Loucy (cell line): Measurements from ENCODE around the gene RCAN1.

Experiments used
- H2AFZ ChIP-seq: fragments of 200-600 bp; sonication (generic); 2 replicates; pipeline ENCODE4 v1.6.0; 2016; ENCODE audit warnings: antibody characterized with exemption, mild to moderate bottlenecking, low read length, moderate library complexity
- H3F3A ChIP-seq: fragments of 200-600 bp; 2 replicates; pipeline ENCODE4 v1.6.0; 2016; ENCODE audit warnings: antibody characterized with exemption, low read depth, mild to moderate bottlenecking
- H3K27me3 ChIP-seq: fragments of 200-600 bp; sonication (generic); 2 replicates; pipeline ENCODE4 v1.6.1; 2014; ENCODE audit warnings: low read length, mild to moderate bottlenecking; ENCODE audit not compliant: insufficient read depth, poor library complexity, severe bottlenecking
- H3K36me3 ChIP-seq: fragments of 200-600 bp; sonication (generic); 2 replicates; pipeline ENCODE4 v1.6.1; 2016; ENCODE audit warnings: low read length; ENCODE audit not compliant: insufficient read depth
- H3K4me1 ChIP-seq: fragments of 200-600 bp; sonication (generic); 2 replicates; pipeline ENCODE4 v1.5.1; 2014; ENCODE audit warnings: low read length, mild to moderate bottlenecking; ENCODE audit not compliant: insufficient read depth, poor library complexity, severe bottlenecking
- H3K4me2 ChIP-seq: fragments of 200-600 bp; sonication (generic); 2 replicates; pipeline ENCODE4 v1.6.0; 2014; ENCODE audit warnings: antibody characterized with exemption, low read length, low read depth, mild to moderate bottlenecking; ENCODE audit not compliant: poor library complexity, severe bottlenecking
- H3K4me3 ChIP-seq: fragments of 200-600 bp; sonication (generic); 2 replicates; pipeline ENCODE4 v1.5.1; 2014; ENCODE audit warnings: low read length, mild to moderate bottlenecking, mixed read lengths; ENCODE audit not compliant: poor library complexity, severe bottlenecking
- H3K79me2 ChIP-seq: fragments of 200-600 bp; sonication (generic); 2 replicates; pipeline ENCODE4 v1.6.1; 2014; ENCODE audit warnings: low read length; ENCODE audit not compliant: insufficient read depth
- H3K9ac ChIP-seq: fragments of 200-600 bp; sonication (generic); 2 replicates; pipeline ENCODE4 v1.6.0; 2014; ENCODE audit warnings: mild to moderate bottlenecking, low read depth, low read length, moderate library complexity; ENCODE audit not compliant: poor library complexity, severe bottlenecking
- H3K9me2 ChIP-seq: fragments of 200-600 bp; sonication (generic); replicated peaks from 2 replicates; pipeline ENCODE4 v1.6.1; 2016; ENCODE audit warnings: low read depth, low read length, mixed read lengths
- H3K9me3 ChIP-seq: fragments of 200-600 bp; sonication (generic); 2 replicates; pipeline ENCODE4 v1.6.1; 2014; ENCODE audit warnings: mild to moderate bottlenecking, antibody characterized with exemption, low read length, low read depth; ENCODE audit not compliant: insufficient read depth
- H4K20me1 ChIP-seq: fragments of 200-600 bp; sonication (generic); 2 replicates; pipeline ENCODE4 v1.6.0; 2014; ENCODE audit warnings: antibody characterized with exemption, low read length, mild to moderate bottlenecking; ENCODE audit not compliant: insufficient read depth, poor library complexity, severe bottlenecking
- EZH2phosphoT487 ChIP-seq: fragments of 200-600 bp; IDR thresholded peaks from 2 replicates; pipeline ENCODE4 v1.6.1; 2018; ENCODE audit warnings: antibody characterized with exemption, mild to moderate bottlenecking, moderate library complexity, borderline replicate concordance
- TF ChIP-seq, protein P1 (sequence below): fragments of 200-600 bp; sonication (generic); conservative IDR thresholded peaks from 2 replicates; pipeline ENCODE4 v1.5.1; 2014; ENCODE audit warnings: mild to moderate bottlenecking, antibody characterized with exemption, low read length

Gene RCAN1

DNA sequence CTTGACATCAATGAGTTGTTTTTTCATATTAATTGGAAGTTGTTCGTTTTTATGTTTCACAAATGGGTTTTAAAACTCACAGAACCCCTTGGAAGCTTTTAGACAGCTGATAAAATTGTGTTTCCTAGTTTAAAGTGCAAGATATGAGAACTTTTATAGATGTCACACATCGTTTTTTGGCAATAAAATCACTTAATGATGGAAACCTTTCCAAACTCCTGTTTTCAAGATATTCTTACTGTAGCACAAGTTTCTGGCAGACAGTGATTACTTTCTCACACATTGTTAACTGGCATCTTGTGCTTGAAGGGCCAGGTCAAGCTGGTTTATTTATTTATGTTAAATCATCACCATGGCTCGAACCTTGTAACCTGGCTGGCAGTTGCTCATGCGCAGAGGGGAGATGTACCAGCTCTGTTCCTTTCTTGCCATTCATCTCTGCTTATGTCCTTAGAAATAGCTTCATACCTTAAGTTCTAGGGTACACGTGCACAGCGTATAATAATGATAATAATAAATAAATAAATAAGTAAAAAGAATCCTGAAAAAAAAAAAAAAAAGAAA lies 10.2 kb upstream of the RCAN1 start:
- no peaks in the 10 kb centered on the region for H3K27me3 ChIP-seq
- no peaks in the 10 kb centered on the region for H3K9me2 ChIP-seq
- H4K20me1 ChIP-seq: no peaks in the 10 kb centered on the region
- no peak overlapping the region for H3K4me3 ChIP-seq
- no peak for TF ChIP-seq EZH2phosphoT487
- TF ChIP-seq, protein P1, sequence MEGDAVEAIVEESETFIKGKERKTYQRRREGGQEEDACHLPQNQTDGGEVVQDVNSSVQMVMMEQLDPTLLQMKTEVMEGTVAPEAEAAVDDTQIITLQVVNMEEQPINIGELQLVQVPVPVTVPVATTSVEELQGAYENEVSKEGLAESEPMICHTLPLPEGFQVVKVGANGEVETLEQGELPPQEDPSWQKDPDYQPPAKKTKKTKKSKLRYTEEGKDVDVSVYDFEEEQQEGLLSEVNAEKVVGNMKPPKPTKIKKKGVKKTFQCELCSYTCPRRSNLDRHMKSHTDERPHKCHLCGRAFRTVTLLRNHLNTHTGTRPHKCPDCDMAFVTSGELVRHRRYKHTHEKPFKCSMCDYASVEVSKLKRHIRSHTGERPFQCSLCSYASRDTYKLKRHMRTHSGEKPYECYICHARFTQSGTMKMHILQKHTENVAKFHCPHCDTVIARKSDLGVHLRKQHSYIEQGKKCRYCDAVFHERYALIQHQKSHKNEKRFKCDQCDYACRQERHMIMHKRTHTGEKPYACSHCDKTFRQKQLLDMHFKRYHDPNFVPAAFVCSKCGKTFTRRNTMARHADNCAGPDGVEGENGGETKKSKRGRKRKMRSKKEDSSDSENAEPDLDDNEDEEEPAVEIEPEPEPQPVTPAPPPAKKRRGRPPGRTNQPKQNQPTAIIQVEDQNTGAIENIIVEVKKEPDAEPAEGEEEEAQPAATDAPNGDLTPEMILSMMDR: no peak
- H2AFZ ChIP-seq: no peak overlapping the region
- H3F3A ChIP-seq: no peaks in the 10 kb centered on the region
- no peak overlapping the region for H3K9ac ChIP-seq
- H3K4me1 ChIP-seq: no peaks in the 10 kb centered on the region
- H3K9me3 ChIP-seq: no peaks in the 10 kb centered on the region
- no peaks in the 10 kb centered on the region for H3K79me2 ChIP-seq
- no peak overlapping the region for H3K4me2 ChIP-seq
- no peaks in the 10 kb centered on the region for H3K36me3 ChIP-seq

DNA sequence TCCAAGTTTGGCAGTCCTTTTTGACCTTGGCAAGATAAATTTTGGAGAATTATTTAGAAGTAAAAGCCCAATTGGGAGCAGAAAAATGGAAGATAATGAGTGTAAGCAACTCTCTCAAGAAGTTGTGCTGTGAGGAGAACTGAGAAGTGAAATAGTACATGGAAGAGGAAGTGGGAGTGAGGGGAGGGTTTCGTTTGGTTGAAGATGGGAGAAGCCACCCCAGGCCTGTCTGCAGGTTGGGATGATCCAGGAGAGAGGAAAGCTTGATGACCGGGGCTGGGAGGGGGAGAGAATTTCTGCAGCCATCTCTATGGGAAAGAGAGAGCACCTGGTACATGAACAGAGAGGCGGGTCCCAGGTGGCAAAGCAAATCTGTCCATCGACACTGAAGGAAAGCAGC lies 8.6 kb upstream of the RCAN1 start:
- Histone ChIP-seq H3K79me2 (no peaks in the 10 kb centered on the region), H3K27me3 (no peaks in the 10 kb centered on the region), H3K4me3 (no peak overlapping the region), H3K9me2 (no peaks in the 10 kb centered on the region), H3K36me3 (no peaks in the 10 kb centered on the region), H3K4me1 (peaks cover 4% of the 10 kb centered on the region), H3K4me2 (no peak overlapping the region), H3F3A (no peaks in the 10 kb centered on the region), H4K20me1 (no peaks in the 10 kb centered on the region), H3K9ac (no peak overlapping the region), H2AFZ (no peak overlapping the region), H3K9me3 (no peaks in the 10 kb centered on the region)
- TF ChIP-seq, protein P1: no peak

DNA sequence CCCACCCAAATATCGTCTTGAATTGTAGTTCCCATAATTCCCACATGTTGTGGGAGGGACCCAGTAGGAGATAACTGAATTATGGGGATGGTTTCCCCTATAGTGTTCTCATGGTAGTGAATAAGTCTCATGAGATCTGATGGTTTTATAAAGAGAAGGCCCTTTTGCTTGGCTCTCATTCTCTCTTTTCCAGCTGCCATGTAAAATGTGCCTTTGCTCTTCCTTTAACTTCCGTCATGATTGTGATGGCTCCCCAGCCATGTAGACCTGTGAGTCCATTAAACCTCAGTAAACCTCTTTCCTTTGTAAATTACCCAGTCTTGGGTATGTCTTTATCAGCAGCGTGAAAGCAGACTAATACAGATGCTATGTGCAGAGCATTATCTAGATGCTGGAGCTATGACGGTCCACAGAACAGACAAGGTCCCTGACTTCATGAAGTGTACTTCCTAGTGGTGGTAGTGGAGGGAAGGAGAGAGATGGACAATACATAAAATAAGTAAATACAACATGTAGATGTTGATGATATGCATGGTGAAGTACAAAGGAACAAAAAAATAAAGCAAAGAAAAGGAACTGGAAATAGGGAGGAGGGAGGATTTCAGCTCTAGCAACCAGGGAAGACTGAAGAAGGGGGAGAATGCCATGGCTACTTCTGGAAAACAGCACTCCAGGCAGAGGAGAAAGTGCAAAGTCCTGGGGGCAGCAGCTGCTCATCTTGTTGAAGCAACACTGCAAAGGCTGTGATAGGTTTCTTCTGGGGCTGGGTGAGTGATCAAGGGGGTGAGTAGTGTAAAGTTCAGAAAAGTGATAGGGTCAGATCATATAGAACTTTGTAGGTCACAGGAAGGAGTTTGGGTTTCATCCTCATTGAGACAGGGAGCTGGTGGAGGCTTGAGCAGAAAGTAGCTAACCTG lies 6.8 kb upstream of the RCAN1 start:
- Histone ChIP-seq H3K4me2 (no peak overlapping the region), H3K4me3 (no peak overlapping the region), H3K9me2 (no peaks in the 10 kb centered on the region), H3K79me2 (no peaks in the 10 kb centered on the region), H3K9me3 (no peaks in the 10 kb centered on the region), H3K4me1 (peaks cover 15% of the 10 kb centered on the region), H3K27me3 (no peaks in the 10 kb centered on the region), H3K9ac (no peak overlapping the region), H2AFZ (no peak overlapping the region), H3F3A (no peaks in the 10 kb centered on the region; the same call in 1 of the 2 replicates), H4K20me1 (no peaks in the 10 kb centered on the region), H3K36me3 (no peaks in the 10 kb centered on the region)
- TF ChIP-seq, protein P1: no peak
- no peak for TF ChIP-seq EZH2phosphoT487
